GM19324 (cell line): ENCODE results near the gene ST3GAL2.
A peak's percentile ranks its signal among the peaks of the same experiment; 100 is the strongest.
"Not testable (repeated sequence)": the region's sequence is repeated elsewhere in the genome, so short reads cannot be mapped to it uniquely, and the experiment has no call there.

Source experiments
- ATAC-seq: cut with Tn5 transposase; IDR thresholded peaks from one replicate; pipeline ENCODE4 v1.9.1; 2021; ENCODE audit warnings: mild to moderate bottlenecking, moderate library complexity; ENCODE audit not compliant: unreplicated experiment, low FRiP score

The ST3GAL2 gene

GRCh38 chr16:70419384-70420327, 19.2 kb downstream of the ST3GAL2 start:
- ATAC-seq = no peak

GRCh38 chr16:70418993-70419318, 19.9 kb downstream of the ST3GAL2 start:
- no peak for ATAC-seq

- no peak for ATAC-seq
Measured at GRCh38 chr16:70418274-70418992, 20.5 kb downstream of the ST3GAL2 start.

- ATAC-seq = no peak
Measured at GRCh38 chr16:70417661-70418060, 21.2 kb downstream of the ST3GAL2 start.

GRCh38 chr16:70416748-70417616, 21.9 kb downstream of the ST3GAL2 start:
- no peak for ATAC-seq

GRCh38 chr16:70413572-70413971, 25.3 kb downstream of the ST3GAL2 start:
- ATAC-seq = not testable (repeated sequence)

GRCh38 chr16:70412385-70412784, 26.5 kb downstream of the ST3GAL2 start:
- no peak for ATAC-seq

GRCh38 chr16:70410734-70411133, 28.2 kb downstream of the ST3GAL2 start:
- no peak for ATAC-seq

GRCh38 chr16:70407811-70408274, 31.1 kb downstream of the ST3GAL2 start:
- ATAC-seq = no peak

- not testable (repeated sequence) for ATAC-seq
Measured at GRCh38 chr16:70406104-70406503, 32.8 kb downstream of the ST3GAL2 start.

- ATAC-seq = no peak
Measured at GRCh38 chr16:70402916-70403659, 35.8 kb downstream of the ST3GAL2 start.

GRCh38 chr16:70399951-70400350, 38.9 kb downstream of the ST3GAL2 start:
- no peak for ATAC-seq

- no peak for ATAC-seq
Measured at GRCh38 chr16:70399381-70399780, 39.5 kb downstream of the ST3GAL2 start.

- no peak for ATAC-seq
Measured at GRCh38 chr16:70398177-70398743, 40.6 kb downstream of the ST3GAL2 start.

GRCh38 chr16:70396246-70396904, 42.5 kb downstream of the ST3GAL2 start:
- ATAC-seq = no peak

GRCh38 chr16:70395345-70395901, 43.5 kb downstream of the ST3GAL2 start:
- ATAC-seq = peak; percentile 44

- no peak for ATAC-seq
Measured at GRCh38 chr16:70394853-70395252, 44.0 kb downstream of the ST3GAL2 start.

GRCh38 chr16:70393662-70394061, 45.2 kb downstream of the ST3GAL2 start:
- ATAC-seq = no peak

- no peak for ATAC-seq
Measured at GRCh38 chr16:70392606-70393005, 46.3 kb downstream of the ST3GAL2 start.
